Testis (tissue), 3 donors: Measurements from ENCODE around the gene PPP1R13L. TPM values are rescaled to one million over a fixed set of nuclear protein-coding genes. Genes with fewer than 3 reads are reported as not detected.

Source experiments
- DNase-seq: peaks from one replicate; pipeline ENCODE4 v3.0.0-alpha.2; 2019
- H3K27ac ChIP-seq, 2 donors: fragments of 200-600 bp; sonication (generic); one replicate each; pipeline ENCODE4 v1.5.1; 2019
- H3K27me3 ChIP-seq: fragments of 200-600 bp; sonication (generic); one replicate; pipeline ENCODE4 v1.5.1; 2019
- H3K36me3 ChIP-seq: fragments of 200-600 bp; sonication (generic); one replicate; pipeline ENCODE4 v1.5.1; 2017; ENCODE audit warnings: low read depth; ENCODE audit errors: missing control alignments
- H3K4me1 ChIP-seq: fragments of 200-600 bp; sonication (generic); one replicate; pipeline ENCODE4 v1.5.1; 2019
- H3K4me3 ChIP-seq, 2 donors: fragments of 200-600 bp; sonication (generic); one replicate each; pipeline ENCODE4 v1.5.1; 2017 to 2019
- H3K9me3 ChIP-seq: fragments of 200-600 bp; sonication (generic); one replicate; pipeline ENCODE4 v1.5.1; 2017
- POLR2A ChIP-seq: fragments of 450-650 bp; IDR thresholded peaks from one replicate; pipeline ENCODE4 v1.6.1; 2017; ENCODE audit warnings: antibody characterized with exemption, mild to moderate bottlenecking, moderate library complexity
- WGBS, 2 donors: methylation state at CpG; one replicate each; pipeline ENCODE4 v1.1.5; 2018; 5-methylcytosine and 5-hydroxymethylcytosine counted together
- intact Hi-C: fragments of 100-400 bp; cut with DNase I; formaldehyde crosslinking; loops from one replicate; pipeline ENCODE4 v1.15.1; 2023; ENCODE audit warnings: low total_unique reads
- polyA plus RNA-seq: library from polyadenylated mRNA; stranded (reverse); fragments of 350-450 nt; fragmentation: Illumina TruSeq; extraction: RNeasy Lipid Tissue Mini Kit (QIAGEN cat#74804); gene quantifications from one replicate; pipeline ENCODE4 v1.2.3, GENCODE V29; 2014; ENCODE audit warnings: low read depth, low replicate concordance; ENCODE audit not compliant: insufficient read depth
- total RNA-seq, 2 donors: library from RNA; depleted of rRNA; stranded (reverse); fragments of >200 nt; gene quantifications; one replicate each; pipeline ENCODE4 v1.2.3, GENCODE V29; 2016
- TF ChIP-seq, protein P1 (sequence below), 3 experiments: fragments of 450-650 bp in 2 of 3; fragments of 200-600 bp in 1 of 3; sonication (generic) in 1 of 3; IDR thresholded peaks; one replicate each; pipeline ENCODE4 v1.5.1; 2016 to 2019; ENCODE audit warnings: antibody characterized with exemption in 3 of 3, mild to moderate bottlenecking in 2 of 3, moderate library complexity in 1 of 3

PPP1R13L gene
- total and polyA plus RNA-seq, 3 donors from 2014 or later = 9.7 to 13.3 (median 12.2) TPM

DNA sequence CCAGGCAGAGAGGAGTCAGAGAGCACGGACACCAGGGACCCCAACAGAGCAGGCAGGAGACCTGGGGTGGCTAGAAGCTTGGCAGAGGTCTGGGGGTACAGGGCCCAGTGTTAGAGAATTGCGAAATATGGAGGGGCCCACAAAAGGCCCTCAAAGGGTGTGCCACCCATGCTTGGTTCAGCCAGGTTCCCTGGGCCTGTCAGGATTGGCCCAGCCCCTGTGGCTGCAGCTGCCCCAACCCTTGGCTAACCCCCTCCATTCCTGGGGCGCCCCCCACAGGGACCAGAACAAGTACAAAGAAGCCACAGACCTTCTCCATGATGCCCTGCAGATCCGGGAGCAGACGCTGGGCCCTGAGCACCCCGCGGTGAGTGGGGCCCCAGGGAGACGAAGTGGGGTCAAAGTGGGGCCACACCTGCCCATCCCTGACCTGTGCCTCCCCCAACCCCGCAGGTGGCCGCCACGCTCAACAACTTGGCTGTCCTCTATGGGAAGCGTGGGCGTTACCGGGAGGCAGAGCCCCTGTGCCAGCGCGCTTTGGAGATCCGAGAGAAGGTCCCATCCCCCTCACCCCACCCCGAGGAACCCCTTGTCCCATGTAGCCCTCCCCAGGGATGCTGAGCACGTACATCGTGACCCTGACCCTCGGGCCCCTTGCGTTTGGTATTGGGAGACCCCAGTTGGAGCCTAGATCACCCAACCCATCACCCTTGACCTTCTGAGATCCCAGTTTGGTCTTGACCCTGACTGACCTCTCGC, 56.3 kb downstream of the PPP1R13L start:
- Histone ChIP-seq H3K36me3 (no peaks in the 10 kb centered on the region), H3K27ac (no peak overlapping the region), H3K4me1 (no peaks in the 10 kb centered on the region), H3K9me3 (no peaks in the 10 kb centered on the region), H3K27me3 (no peaks in the 10 kb centered on the region), H3K4me3 (no peak overlapping the region)
- TF ChIP-seq, protein P1, sequence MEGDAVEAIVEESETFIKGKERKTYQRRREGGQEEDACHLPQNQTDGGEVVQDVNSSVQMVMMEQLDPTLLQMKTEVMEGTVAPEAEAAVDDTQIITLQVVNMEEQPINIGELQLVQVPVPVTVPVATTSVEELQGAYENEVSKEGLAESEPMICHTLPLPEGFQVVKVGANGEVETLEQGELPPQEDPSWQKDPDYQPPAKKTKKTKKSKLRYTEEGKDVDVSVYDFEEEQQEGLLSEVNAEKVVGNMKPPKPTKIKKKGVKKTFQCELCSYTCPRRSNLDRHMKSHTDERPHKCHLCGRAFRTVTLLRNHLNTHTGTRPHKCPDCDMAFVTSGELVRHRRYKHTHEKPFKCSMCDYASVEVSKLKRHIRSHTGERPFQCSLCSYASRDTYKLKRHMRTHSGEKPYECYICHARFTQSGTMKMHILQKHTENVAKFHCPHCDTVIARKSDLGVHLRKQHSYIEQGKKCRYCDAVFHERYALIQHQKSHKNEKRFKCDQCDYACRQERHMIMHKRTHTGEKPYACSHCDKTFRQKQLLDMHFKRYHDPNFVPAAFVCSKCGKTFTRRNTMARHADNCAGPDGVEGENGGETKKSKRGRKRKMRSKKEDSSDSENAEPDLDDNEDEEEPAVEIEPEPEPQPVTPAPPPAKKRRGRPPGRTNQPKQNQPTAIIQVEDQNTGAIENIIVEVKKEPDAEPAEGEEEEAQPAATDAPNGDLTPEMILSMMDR (IDR thresholded peaks at IDR 0.05) = no peak
- no peak for TF ChIP-seq POLR2A
- intact Hi-C loops = no loop called here
- 78 to 84% methylated on average over 15 to 23 of the region's 23 CpGs for WGBS, 2 donors
- DNase-seq = no peak

DNA sequence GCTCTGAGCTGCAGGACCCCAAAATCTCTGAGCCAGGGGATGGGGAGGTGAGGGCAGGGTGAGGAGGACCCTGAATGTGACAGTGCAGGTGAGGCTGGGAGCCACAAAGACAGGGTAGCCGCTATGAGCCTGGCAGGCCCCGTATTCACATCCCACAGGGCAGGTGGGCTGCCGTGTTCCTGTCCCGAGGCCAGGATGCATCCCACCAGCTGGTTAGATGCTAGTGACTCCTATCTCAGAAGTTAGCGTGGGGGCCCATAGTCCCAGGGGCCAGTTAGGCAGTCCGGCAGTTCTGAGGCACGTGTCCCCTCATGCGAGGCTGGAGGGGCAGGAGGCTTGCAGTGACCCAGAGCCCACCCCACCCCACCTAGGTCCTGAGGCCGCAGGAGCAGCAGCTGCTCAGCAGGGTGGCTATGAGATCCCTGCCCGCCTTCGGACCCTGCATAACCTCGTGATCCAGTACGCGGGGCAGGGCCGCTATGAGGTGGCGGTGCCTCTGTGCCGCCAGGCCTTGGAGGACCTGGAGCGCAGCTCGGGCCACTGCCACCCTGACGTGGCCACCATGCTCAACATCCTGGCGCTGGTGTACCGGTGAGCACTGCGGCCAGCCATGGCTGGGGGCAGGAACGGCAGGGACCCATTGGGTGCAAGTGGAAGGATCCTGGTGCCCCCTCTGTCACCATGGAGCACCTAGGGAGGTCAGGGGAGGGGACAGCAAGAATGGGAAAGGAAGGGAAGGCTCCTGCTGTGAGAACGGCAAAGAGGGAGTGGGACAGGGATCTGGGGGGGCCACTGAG, 57.1 kb downstream of the PPP1R13L start:
- Histone ChIP-seq H3K36me3 (no peaks in the 10 kb centered on the region), H3K27ac (no peak overlapping the region), H3K27me3 (no peaks in the 10 kb centered on the region), H3K9me3 (no peaks in the 10 kb centered on the region), H3K4me3 (no peak overlapping the region), H3K4me1 (no peaks in the 10 kb centered on the region)
- 72 to 79% methylated on average over 17 to 25 of the region's 25 CpGs for WGBS, 2 donors
- no peak for TF ChIP-seq POLR2A
- TF ChIP-seq, protein P1 (IDR thresholded peaks at IDR 0.05) = no peak
- DNase-seq = no peak
- intact Hi-C loops = no loop called here

DNA sequence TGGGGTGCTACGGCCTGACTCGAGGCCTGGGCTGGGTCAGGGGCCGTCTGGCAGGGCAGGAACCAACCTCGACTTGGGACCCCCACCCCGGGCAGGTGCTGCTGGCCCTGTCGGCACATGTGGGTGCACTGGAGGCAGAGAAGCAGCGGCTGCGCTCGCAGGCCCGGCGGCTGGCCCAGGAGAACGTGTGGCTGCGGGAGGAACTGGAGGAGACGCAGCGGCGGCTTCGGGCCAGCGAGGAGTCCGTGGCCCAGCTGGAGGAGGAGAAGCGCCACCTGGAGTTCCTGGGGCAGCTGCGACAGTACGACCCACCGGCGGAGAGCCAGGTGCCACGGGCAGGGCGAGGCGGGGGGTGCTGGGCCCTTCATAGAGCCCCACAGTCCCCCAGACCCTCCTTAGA, 58.4 kb downstream of the PPP1R13L start:
- Histone ChIP-seq H3K36me3 (no peaks in the 10 kb centered on the region), H3K4me1 (no peaks in the 10 kb centered on the region), H3K4me3 (no peak overlapping the region), H3K27ac (no peak overlapping the region), H3K27me3 (no peaks in the 10 kb centered on the region), H3K9me3 (no peaks in the 10 kb centered on the region)
- intact Hi-C loops = no loop called here
- 60 to 63% methylated on average over 8 to 23 of the region's 27 CpGs for WGBS, 2 donors
- TF ChIP-seq, protein P1 (IDR thresholded peaks at IDR 0.05) = no peak
- DNase-seq = no peak

DNA sequence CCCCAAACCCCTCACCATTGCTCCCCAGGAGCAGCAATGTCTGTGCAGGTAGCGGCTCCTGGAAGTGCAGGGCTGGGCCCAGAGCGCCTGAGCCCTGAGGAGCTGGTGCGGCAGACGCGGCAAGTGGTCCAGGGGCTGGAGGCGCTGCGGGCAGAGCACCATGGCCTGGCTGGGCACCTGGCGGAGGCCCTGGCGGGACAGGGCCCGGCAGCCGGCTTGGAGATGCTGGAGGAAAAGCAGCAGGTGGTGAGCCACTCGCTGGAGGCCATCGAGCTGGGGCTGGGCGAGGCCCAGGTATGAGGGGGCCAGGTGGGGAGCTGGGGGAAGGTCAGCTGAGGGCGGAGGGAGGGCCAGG, 59.4 kb downstream of the PPP1R13L start:
- no peak overlapping the region for H3K27ac ChIP-seq
- H3K4me3 ChIP-seq = no peak overlapping the region
- H3K27me3 ChIP-seq = no peaks in the 10 kb centered on the region
- H3K4me1 ChIP-seq = no peaks in the 10 kb centered on the region
- TF ChIP-seq, protein P1 (IDR thresholded peaks at IDR 0.05) = no peak
- TF ChIP-seq POLR2A = no peak
- H3K36me3 ChIP-seq = no peaks in the 10 kb centered on the region
- no peaks in the 10 kb centered on the region for H3K9me3 ChIP-seq
- 73 to 91% methylated on average over 6 to 15 of the region's 15 CpGs for WGBS, 2 donors
- no peak for DNase-seq
- intact Hi-C loops = no loop called here
